ENCODE measurements around the gene LRRC49. TPM values are rescaled to one million over a fixed set of nuclear protein-coding genes. Genes with fewer than 3 reads are reported as not detected.

LRRC49 gene
- total RNA-seq, 1 experiment from 2014 or later: 7.4 TPM

- ChIA-PET POLR2A (no interaction called here), RAD21 (ENCODE audit: low non-redundant PET in 1 of 2, low total read pairs in 2 of 2, uncharacterized antibody in 2 of 2, unreplicated experiment in 2 of 2) (no interaction called here), CTCF (no interaction called here)
- no TSS peak for BruUV-seq (replicated peaks)
- no peaks in the 10 kb centered on the region for H3K36me3 ChIP-seq (ENCODE audit: control insufficient read depth in 1 of 2, insufficient read depth in 2 of 2, low read length in 2 of 2)
- no peaks in the 10 kb centered on the region for H3K9me2 ChIP-seq (ENCODE audit: insufficient read depth)
- ATAC-seq (no peak), DNase-seq (ENCODE audit: low read depth, low spot score) (no peak)
- no peaks in the 10 kb centered on the region for H3K79me2 ChIP-seq (ENCODE audit: insufficient read depth, low read length)
- no peak overlapping the region for H3K4me3 ChIP-seq (replicated peaks in 1 of 2; ENCODE audit: low read depth in 1 of 2, low read length in 2 of 2)
- H3K4me1 ChIP-seq (ENCODE audit: control insufficient read depth in 1 of 2, insufficient read depth in 2 of 2, low read length in 2 of 2): peaks cover 0 to 4% of the 10 kb centered on the region in 2 experiments; a peak in 2 of 4 replicates
- H4K20me1 ChIP-seq (ENCODE audit: insufficient read depth): no peaks in the 10 kb centered on the region
- no peak overlapping the region for H2AFZ ChIP-seq (ENCODE audit: low read depth, low read length, poor library complexity, severe bottlenecking)
- H3K27me3 ChIP-seq (ENCODE audit: insufficient read depth, low read length): no peaks in the 10 kb centered on the region
- no peak overlapping the region for H3K9ac ChIP-seq (ENCODE audit: low read length)
- H3K9me3 ChIP-seq (ENCODE audit: control insufficient read depth in 1 of 2, insufficient read depth in 1 of 2, low read depth in 1 of 2, low read length in 2 of 2): peaks cover 0 to under 1% of the 10 kb centered on the region in 2 experiments; a peak in 1 of 4 replicates
- intact Hi-C loops (cut with micrococcal nuclease): no loop called here
- no peak for TF ChIP-seq POLR2A (IDR thresholded peaks at IDR 0.05; ENCODE audit: borderline replicate concordance, extremely low read depth, insufficient read depth, insufficient read length)
- no peak for TF ChIP-seq MAX (IDR thresholded peaks at IDR 0.05)
- no peak for TF ChIP-seq FOSL1 (IDR thresholded peaks at IDR 0.05; ENCODE audit: low read depth)
- TF ChIP-seq ELF1 (IDR thresholded peaks at IDR 0.05; ENCODE audit: borderline replicate concordance, low read depth): no peak
- no peak for TF ChIP-seq SP1 (IDR thresholded peaks at IDR 0.05; ENCODE audit: low read depth)
- TF ChIP-seq JUND (IDR thresholded peaks at IDR 0.05): no peak
- TF ChIP-seq SIN3A (IDR thresholded peaks at IDR 0.05; ENCODE audit: low read depth): no peak
- TF ChIP-seq POLR2AphosphoS5 (IDR thresholded peaks at IDR 0.05; ENCODE audit: low read depth, low read length): no peak
- no peak overlapping the region for H3K27ac ChIP-seq (ENCODE audit: low read depth, low read length)
- H3K4me2 ChIP-seq (ENCODE audit: low read length): no peak overlapping the region
Observed at GRCh38 chr15:71051539-71051938, 158.9 kb downstream of the LRRC49 start.

- no TSS peak for BruUV-seq (replicated peaks)
- POLR2A ChIA-PET: no interaction called here
Observed at GRCh38 chr15:71052356-71052755, 159.7 kb downstream of the LRRC49 start.

More at GRCh38 chr15:71052356-71052755, 159.7 kb downstream of the LRRC49 start:
- no peaks in the 10 kb centered on the region for H4K20me1 ChIP-seq (ENCODE audit: insufficient read depth)
- ATAC-seq (no peak), DNase-seq (ENCODE audit: low read depth, low spot score) (no peak)
- H3K79me2 ChIP-seq (ENCODE audit: insufficient read depth, low read length): no peaks in the 10 kb centered on the region
- no peak overlapping the region for H2AFZ ChIP-seq (ENCODE audit: low read depth, low read length, poor library complexity, severe bottlenecking)
- H3K36me3 ChIP-seq (ENCODE audit: control insufficient read depth in 1 of 2, insufficient read depth in 2 of 2, low read length in 2 of 2): no peaks in the 10 kb centered on the region
- TF ChIP-seq YY1 (IDR thresholded peaks at IDR 0.05; ENCODE audit: extremely low read depth, insufficient replicate concordance, low read depth, low read length): no peak
- no peak for TF ChIP-seq CEBPB (IDR thresholded peaks at IDR 0.05; ENCODE audit: low read depth)
- H3K27ac ChIP-seq (ENCODE audit: low read depth, low read length): no peak overlapping the region
- H3K4me1 ChIP-seq (ENCODE audit: control insufficient read depth in 1 of 2, insufficient read depth in 2 of 2, low read length in 2 of 2): peaks cover 0 to 4% of the 10 kb centered on the region in 2 experiments; a peak in 2 of 4 replicates
- intact Hi-C loops (cut with micrococcal nuclease): no loop called here
- peaks cover 0 to 3% of the 10 kb centered on the region in 2 experiments; a peak in 1 of 4 replicates for H3K9me3 ChIP-seq (ENCODE audit: control insufficient read depth in 1 of 2, insufficient read depth in 1 of 2, low read depth in 1 of 2, low read length in 2 of 2)
- ChIA-PET CTCF (no interaction called here), RAD21 (ENCODE audit: low non-redundant PET in 1 of 2, low total read pairs in 2 of 2, uncharacterized antibody in 2 of 2, unreplicated experiment in 2 of 2) (no interaction called here)
- H3K9ac ChIP-seq (ENCODE audit: low read length): no peak overlapping the region
- H3K4me3 ChIP-seq (replicated peaks in 1 of 2; ENCODE audit: low read depth in 1 of 2, low read length in 2 of 2): no peak overlapping the region
- no peaks in the 10 kb centered on the region for H3K9me2 ChIP-seq (ENCODE audit: insufficient read depth)
- H3K27me3 ChIP-seq (ENCODE audit: insufficient read depth, low read length): no peaks in the 10 kb centered on the region
- H3K4me2 ChIP-seq (ENCODE audit: low read length): no peak overlapping the region
